ENCODE data around the gene PRDM1. TPM values are rescaled to one million over a fixed set of nuclear protein-coding genes. Genes with fewer than 3 reads are reported as not detected.

PRDM1 gene
- total RNA-seq, 4 donors from 2014 or later: 1.6 to 2.4 (median 1.9) TPM

DNA sequence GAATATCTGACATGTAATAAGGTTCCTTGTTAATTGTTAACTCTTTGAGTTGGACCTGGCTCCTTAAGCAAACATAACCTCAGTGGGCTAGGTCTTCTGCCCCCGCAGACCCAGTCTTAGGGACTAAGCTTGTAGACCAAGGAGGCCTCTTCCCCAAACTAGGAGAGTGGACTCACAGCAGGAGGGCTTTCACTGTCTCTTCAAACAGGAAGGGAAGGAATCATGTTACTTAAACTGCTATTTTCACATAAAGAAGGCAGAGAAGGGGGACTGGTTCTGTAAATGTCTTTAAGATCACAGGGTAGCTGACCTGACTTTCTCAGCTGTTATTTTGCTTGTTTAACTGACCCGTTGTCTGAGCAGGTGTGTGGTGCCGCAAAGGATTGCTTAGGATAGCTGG lies 34.9 kb upstream of the PRDM1 start:
- TF ChIP-seq, protein P1, sequence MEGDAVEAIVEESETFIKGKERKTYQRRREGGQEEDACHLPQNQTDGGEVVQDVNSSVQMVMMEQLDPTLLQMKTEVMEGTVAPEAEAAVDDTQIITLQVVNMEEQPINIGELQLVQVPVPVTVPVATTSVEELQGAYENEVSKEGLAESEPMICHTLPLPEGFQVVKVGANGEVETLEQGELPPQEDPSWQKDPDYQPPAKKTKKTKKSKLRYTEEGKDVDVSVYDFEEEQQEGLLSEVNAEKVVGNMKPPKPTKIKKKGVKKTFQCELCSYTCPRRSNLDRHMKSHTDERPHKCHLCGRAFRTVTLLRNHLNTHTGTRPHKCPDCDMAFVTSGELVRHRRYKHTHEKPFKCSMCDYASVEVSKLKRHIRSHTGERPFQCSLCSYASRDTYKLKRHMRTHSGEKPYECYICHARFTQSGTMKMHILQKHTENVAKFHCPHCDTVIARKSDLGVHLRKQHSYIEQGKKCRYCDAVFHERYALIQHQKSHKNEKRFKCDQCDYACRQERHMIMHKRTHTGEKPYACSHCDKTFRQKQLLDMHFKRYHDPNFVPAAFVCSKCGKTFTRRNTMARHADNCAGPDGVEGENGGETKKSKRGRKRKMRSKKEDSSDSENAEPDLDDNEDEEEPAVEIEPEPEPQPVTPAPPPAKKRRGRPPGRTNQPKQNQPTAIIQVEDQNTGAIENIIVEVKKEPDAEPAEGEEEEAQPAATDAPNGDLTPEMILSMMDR (IDR thresholded peaks at IDR 0.05 in 4 of 5, conservative IDR thresholded peaks at IDR 0.05 in 1 of 5): no peak
- no peak for TF ChIP-seq POLR2A (IDR thresholded peaks at IDR 0.05)
- Histone ChIP-seq H3K9me3 (no peaks in the 10 kb centered on the region), H3K27ac (no peak overlapping the region), H3K27me3 (no peaks in the 10 kb centered on the region), H3K4me1 (no peaks in the 10 kb centered on the region), H3K36me3 (no peaks in the 10 kb centered on the region), H3K4me3 (no peak overlapping the region)
- no peak for ATAC-seq
- intact Hi-C loops (cut with DNase I; ENCODE audit: low total_unique reads): no loop called here
- no peak for DNase-seq
- in situ Hi-C loops (cut with MboI; ENCODE audit: low sequenced_read_pairs in 4 of 4): no loop called here

DNA sequence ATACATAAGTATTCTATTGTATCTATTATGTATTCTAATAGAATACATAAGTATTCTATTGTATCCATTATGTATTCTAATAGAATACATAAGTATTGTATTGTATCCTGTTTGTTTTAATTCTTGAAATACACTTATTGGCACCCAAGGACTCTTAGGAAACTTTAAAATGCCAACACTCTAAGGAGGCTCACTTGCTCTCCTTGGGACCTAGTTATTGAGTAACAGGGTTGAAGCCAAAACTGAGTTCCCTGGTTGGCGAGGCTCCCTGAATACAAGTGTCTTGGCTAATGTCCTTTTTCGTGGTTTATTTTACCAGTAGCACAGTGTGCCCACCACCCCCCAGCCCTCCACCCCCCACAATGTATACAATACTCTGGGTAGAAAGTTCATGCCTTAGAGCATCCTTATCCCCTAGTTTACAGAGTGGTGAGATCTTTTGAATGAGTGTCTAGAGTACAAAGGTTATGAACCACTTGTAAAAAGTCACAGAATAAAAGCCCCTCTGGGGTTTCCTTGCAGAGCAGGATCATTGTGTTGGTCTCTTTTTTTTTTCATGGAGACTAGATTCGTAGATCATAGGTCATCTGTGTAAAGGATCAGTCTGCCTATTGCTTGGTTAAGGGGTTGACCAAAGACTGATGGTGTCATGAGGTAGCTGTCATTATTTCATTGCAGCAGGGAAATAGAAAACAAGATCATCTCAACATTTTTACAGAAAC lies 32.5 kb upstream of the PRDM1 start:
- Histone ChIP-seq H3K36me3 (no peaks in the 10 kb centered on the region), H3K9me3 (no peaks in the 10 kb centered on the region), H3K4me1 (no peaks in the 10 kb centered on the region), H3K27me3 (no peaks in the 10 kb centered on the region), H3K4me3 (no peak overlapping the region), H3K27ac (no peak overlapping the region)
- DNase-seq: no peak
- TF ChIP-seq, protein P1 (IDR thresholded peaks at IDR 0.05 in 4 of 5, conservative IDR thresholded peaks at IDR 0.05 in 1 of 5): no peak
- no peak for TF ChIP-seq POLR2A (IDR thresholded peaks at IDR 0.05)
- in situ Hi-C loops (cut with MboI; ENCODE audit: low sequenced_read_pairs in 4 of 4) (no loop called here), intact Hi-C loops (cut with DNase I; ENCODE audit: low total_unique reads) (no loop called here)
- ATAC-seq: no peak

DNA sequence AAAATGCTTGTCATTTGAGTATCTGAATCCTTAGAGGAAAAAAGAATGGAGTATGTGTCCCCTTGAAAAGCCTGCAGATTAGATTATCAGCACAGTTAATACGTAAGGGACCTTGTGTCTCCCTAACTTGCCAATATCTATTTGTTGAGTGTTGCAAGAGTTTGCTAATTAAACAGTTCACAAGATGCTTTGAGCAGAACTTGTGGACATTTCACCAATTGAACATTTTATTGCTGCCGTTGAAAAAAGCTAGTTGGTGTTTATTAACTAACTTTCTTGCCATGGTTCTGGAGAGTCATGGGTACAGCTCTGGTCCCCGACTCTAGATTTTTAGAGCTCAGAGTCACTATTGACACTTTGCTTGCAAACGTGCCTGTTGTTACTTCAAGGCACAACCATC lies 30.6 kb upstream of the PRDM1 start:
- Histone ChIP-seq H3K27ac (no peak overlapping the region), H3K27me3 (no peaks in the 10 kb centered on the region), H3K4me1 (no peaks in the 10 kb centered on the region), H3K4me3 (no peak overlapping the region), H3K36me3 (no peaks in the 10 kb centered on the region), H3K9me3 (no peaks in the 10 kb centered on the region)
- in situ Hi-C loops (cut with MboI; ENCODE audit: low sequenced_read_pairs in 4 of 4): no loop called here
- intact Hi-C loops (cut with DNase I; ENCODE audit: low total_unique reads): no loop called here
- ATAC-seq (no peak), DNase-seq (no peak)
- TF ChIP-seq, protein P1 (IDR thresholded peaks at IDR 0.05 in 4 of 5, conservative IDR thresholded peaks at IDR 0.05 in 1 of 5): no peak
- TF ChIP-seq POLR2A (IDR thresholded peaks at IDR 0.05): no peak

DNA sequence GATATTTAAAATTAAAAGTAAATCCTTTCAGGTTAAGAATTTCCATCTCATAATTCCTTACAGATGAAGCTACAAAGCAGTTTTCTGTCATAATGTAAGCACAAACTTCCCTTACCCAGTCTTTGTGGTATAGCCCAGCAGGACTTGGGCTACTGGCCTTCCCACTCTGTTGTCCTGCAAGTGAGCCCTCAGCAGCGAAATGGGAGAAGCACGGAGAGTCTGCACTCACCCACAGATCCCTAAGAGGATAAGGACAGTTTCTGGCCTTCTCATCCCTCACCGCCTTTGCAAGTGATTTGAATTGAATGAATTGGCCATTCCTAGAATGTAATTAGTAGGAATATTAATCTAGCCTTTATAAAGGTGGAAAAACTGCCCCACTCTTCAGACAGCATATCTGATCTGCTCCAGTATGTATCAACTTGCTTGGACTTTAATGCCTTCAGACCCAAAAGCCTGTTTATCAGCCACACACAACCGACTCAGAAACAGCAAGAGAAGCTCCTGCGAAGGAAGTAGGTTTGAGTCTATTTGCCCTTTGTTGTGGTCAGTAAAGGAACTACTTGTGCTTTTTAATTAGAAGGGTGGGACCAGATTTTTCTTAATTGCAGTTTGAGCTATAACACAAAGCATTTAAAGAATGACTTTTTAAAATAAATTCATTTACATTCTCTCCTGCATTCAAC lies 29.9 kb upstream of the PRDM1 start:
- DNase-seq (no peak), ATAC-seq (no peak)
- in situ Hi-C loops (cut with MboI; ENCODE audit: low sequenced_read_pairs in 4 of 4): no loop called here
- H3K27me3 ChIP-seq: no peaks in the 10 kb centered on the region
- H3K9me3 ChIP-seq: no peaks in the 10 kb centered on the region
- H3K4me3 ChIP-seq: no peak overlapping the region
- no peak overlapping the region for H3K27ac ChIP-seq
- no peaks in the 10 kb centered on the region for H3K36me3 ChIP-seq
- intact Hi-C loops (cut with DNase I; ENCODE audit: low total_unique reads): no loop called here
- TF ChIP-seq, protein P1 (IDR thresholded peaks at IDR 0.05 in 4 of 5, conservative IDR thresholded peaks at IDR 0.05 in 1 of 5): no peak
- TF ChIP-seq POLR2A (IDR thresholded peaks at IDR 0.05): no peak
- no peaks in the 10 kb centered on the region for H3K4me1 ChIP-seq

All from gastrocnemius medialis (tissue), 4 donors.